ENCODE results near the gene LARGE1. TPM values are rescaled to one million over a fixed set of nuclear protein-coding genes. Genes with fewer than 3 reads are reported as not detected.

The LARGE1 gene
- total and polyA plus RNA-seq, 2 of the 8 experiments (the other 6 are each of a cell fraction or from before 2014, with no cell fraction given), result 43.7 to 83.0 TPM

- WGBS, 2 experiments (ENCODE audit: extremely low coverage in 1 of 2, insufficient coverage in 1 of 2, insufficient read length in 1 of 2, insufficient replicate concordance in 2 of 2, low coverage in 1 of 2, low lambda C conversion rate in 2 of 2, missing lambda C conversion rate in 1 of 2), result 91% methylated on average over 3 of the region's 3 CpGs; no CpG with 5 or more reads in 1 of the 2 experiments
- no peak for TF ChIP-seq ATF3 (IDR thresholded peaks at IDR 0.05; ENCODE audit: insufficient read depth, low read depth, low read length)
- no peak for TF ChIP-seq POLR2AphosphoS5 (IDR thresholded peaks at IDR 0.05; ENCODE audit: low read depth, low read length)
- TF ChIP-seq NRF1 (IDR thresholded peaks at IDR 0.05; ENCODE audit: low read depth, low read length), result no peak
- no peak for TF ChIP-seq BCL11A (IDR thresholded peaks at IDR 0.05; ENCODE audit: low read depth in 2 of 2, low read length in 2 of 2)
- TF ChIP-seq JUND (IDR thresholded peaks at IDR 0.05; ENCODE audit: low read length), result no peak
- no peak for TF ChIP-seq POLR2A (IDR thresholded peaks at IDR 0.05; ENCODE audit: control extremely low read depth in 1 of 2, low read depth in 2 of 2, low read length in 2 of 2)
- TF ChIP-seq RBBP5 (IDR thresholded peaks at IDR 0.05; ENCODE audit: borderline replicate concordance, low read depth, low read length), result no peak
- no peak for TF ChIP-seq CHD2 (IDR thresholded peaks at IDR 0.05; ENCODE audit: low read length)
- no peak for TF ChIP-seq POU5F1 (IDR thresholded peaks at IDR 0.05; ENCODE audit: low read depth, low read length)
- no peak for TF ChIP-seq GTF2F1 (IDR thresholded peaks at IDR 0.05; ENCODE audit: borderline replicate concordance, low read depth, low read length)
- no peak for TF ChIP-seq E2F6 (IDR thresholded peaks at IDR 0.05)
- no peak for TF ChIP-seq SIRT6 (IDR thresholded peaks at IDR 0.05; ENCODE audit: low read length)
- no peak for TF ChIP-seq RXRA (IDR thresholded peaks at IDR 0.05; ENCODE audit: insufficient read depth, low read depth, low read length)
- no peak for TF ChIP-seq SAP30 (IDR thresholded peaks at IDR 0.05; ENCODE audit: insufficient read depth, insufficient replicate concordance, low read length)
Measured at GRCh38 chr22:33793475-33793874, 126.8 kb downstream of the LARGE1 start.

More at GRCh38 chr22:33793475-33793874, 126.8 kb downstream of the LARGE1 start:
- Histone ChIP-seq H4K91ac (replicated peaks; ENCODE audit: insufficient read length, low read length) (no peak overlapping the region), H3K27me3 (replicated peaks in 1 of 4; ENCODE audit: control insufficient read depth in 3 of 4, extremely low read depth in 1 of 4, insufficient read depth in 3 of 4, low read length in 3 of 4) (no peaks in the 10 kb centered on the region), H4K5ac (ENCODE audit: insufficient read length, low read depth, low read length) (no peak overlapping the region), H3K4me2 (ENCODE audit: insufficient read depth in 1 of 2, low read depth in 2 of 2, low read length in 2 of 2) (no peak overlapping the region), H3K4ac (replicated peaks; ENCODE audit: insufficient read length, low read depth, low read length) (no peak overlapping the region), H2BK15ac (ENCODE audit: low read length) (no peak overlapping the region), H3K27ac (ENCODE audit: low read depth, low read length) (no peak overlapping the region), H2BK120ac (replicated peaks; ENCODE audit: low read depth, low read length) (no peak overlapping the region), H3K23ac (ENCODE audit: insufficient read length) (no peak overlapping the region), H3K4me3 (ENCODE audit: extremely low read depth in 1 of 4, insufficient read depth in 2 of 4, low read depth in 3 of 4, low read length in 4 of 4) (no peak overlapping the region), H3K79me2 (ENCODE audit: control insufficient read depth in 1 of 2, insufficient read depth in 2 of 2, low read length in 2 of 2) (peaks cover 9 to 100% of the 10 kb centered on the region in 2 experiments), H4K8ac (ENCODE audit: extremely low read depth, insufficient read depth, low read length) (no peak overlapping the region), H3K9me3 (ENCODE audit: insufficient read depth in 2 of 2, low read depth in 1 of 2, low read length in 1 of 2) (peaks cover 21% of the 10 kb centered on the region in 2 experiments), H2BK12ac (ENCODE audit: low read depth, low read length) (no peak overlapping the region), H2AFZ (ENCODE audit: low read length) (no peak overlapping the region), H3K18ac (ENCODE audit: extremely low read depth, low read length) (no peak overlapping the region), H3K23me2 (ENCODE audit: low read depth, low read length) (no peaks in the 10 kb centered on the region), H2BK5ac (ENCODE audit: low read depth, low read length) (no peak overlapping the region), H3K14ac (ENCODE audit: insufficient read length) (no peak overlapping the region), H3K56ac (replicated peaks; ENCODE audit: insufficient read length, low read depth, low read length) (no peak overlapping the region), H2AK5ac (ENCODE audit: low read depth, low read length) (no peak overlapping the region), H3K36me3 (ENCODE audit: control insufficient read depth in 2 of 4, insufficient read depth in 4 of 4, low read length in 3 of 4) (peaks cover 0 to 25% (median 3%) of the 10 kb centered on the region in 4 experiments; a peak in 3 of 8 replicates), H3K4me1 (replicated peaks in 1 of 4; ENCODE audit: control insufficient read depth in 3 of 4, insufficient read depth in 4 of 4, low read length in 3 of 4) (peaks cover 4 to 9% (median 6%) of the 10 kb centered on the region in 4 experiments; a peak in 6 of 7 replicates), H2BK20ac (ENCODE audit: low read length) (no peak overlapping the region), H4K20me1 (replicated peaks in 1 of 2; ENCODE audit: control insufficient read depth in 1 of 2, insufficient read depth in 2 of 2, low read length in 2 of 2) (peaks cover 0 to 15% of the 10 kb centered on the region in 2 experiments), H3K9ac (replicated peaks in 1 of 4; ENCODE audit: extremely low read depth in 1 of 4, low read depth in 3 of 4, low read length in 3 of 4) (no peak overlapping the region), H3K79me1 (ENCODE audit: low read depth, low read length) (peaks cover 8% of the 10 kb centered on the region)
- CTCF ChIA-PET (ENCODE audit: partially characterized antibody), result interaction anchor here (0.6 to 1.6 kb wide), 2 partner anchors 15 to 273 kb away, joined by 3 read pairs; no protein-coding TSS in a partner anchor
- FAIRE-seq, result no peak
- POLR2A ChIA-PET (ENCODE audit: partially characterized antibody), result no interaction called here
- no peak for DNase-seq (ENCODE audit: low read depth in 1 of 2, low spot score in 2 of 2)
